GM12874 (cell line): ENCODE results near the gene ENPEP.

ENCODE experiments used
- TF ChIP-seq, protein P1 (sequence below): IDR thresholded peaks from 2 replicates; pipeline ENCODE4 v1.5.1; 2011; ENCODE audit warnings: low read depth, mild to moderate bottlenecking, control low read depth, low read length, moderate library complexity; ENCODE audit not compliant: insufficient read depth

The ENPEP gene, protein sequence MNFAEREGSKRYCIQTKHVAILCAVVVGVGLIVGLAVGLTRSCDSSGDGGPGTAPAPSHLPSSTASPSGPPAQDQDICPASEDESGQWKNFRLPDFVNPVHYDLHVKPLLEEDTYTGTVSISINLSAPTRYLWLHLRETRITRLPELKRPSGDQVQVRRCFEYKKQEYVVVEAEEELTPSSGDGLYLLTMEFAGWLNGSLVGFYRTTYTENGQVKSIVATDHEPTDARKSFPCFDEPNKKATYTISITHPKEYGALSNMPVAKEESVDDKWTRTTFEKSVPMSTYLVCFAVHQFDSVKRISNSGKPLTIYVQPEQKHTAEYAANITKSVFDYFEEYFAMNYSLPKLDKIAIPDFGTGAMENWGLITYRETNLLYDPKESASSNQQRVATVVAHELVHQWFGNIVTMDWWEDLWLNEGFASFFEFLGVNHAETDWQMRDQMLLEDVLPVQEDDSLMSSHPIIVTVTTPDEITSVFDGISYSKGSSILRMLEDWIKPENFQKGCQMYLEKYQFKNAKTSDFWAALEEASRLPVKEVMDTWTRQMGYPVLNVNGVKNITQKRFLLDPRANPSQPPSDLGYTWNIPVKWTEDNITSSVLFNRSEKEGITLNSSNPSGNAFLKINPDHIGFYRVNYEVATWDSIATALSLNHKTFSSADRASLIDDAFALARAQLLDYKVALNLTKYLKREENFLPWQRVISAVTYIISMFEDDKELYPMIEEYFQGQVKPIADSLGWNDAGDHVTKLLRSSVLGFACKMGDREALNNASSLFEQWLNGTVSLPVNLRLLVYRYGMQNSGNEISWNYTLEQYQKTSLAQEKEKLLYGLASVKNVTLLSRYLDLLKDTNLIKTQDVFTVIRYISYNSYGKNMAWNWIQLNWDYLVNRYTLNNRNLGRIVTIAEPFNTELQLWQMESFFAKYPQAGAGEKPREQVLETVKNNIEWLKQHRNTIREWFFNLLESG

DNA sequence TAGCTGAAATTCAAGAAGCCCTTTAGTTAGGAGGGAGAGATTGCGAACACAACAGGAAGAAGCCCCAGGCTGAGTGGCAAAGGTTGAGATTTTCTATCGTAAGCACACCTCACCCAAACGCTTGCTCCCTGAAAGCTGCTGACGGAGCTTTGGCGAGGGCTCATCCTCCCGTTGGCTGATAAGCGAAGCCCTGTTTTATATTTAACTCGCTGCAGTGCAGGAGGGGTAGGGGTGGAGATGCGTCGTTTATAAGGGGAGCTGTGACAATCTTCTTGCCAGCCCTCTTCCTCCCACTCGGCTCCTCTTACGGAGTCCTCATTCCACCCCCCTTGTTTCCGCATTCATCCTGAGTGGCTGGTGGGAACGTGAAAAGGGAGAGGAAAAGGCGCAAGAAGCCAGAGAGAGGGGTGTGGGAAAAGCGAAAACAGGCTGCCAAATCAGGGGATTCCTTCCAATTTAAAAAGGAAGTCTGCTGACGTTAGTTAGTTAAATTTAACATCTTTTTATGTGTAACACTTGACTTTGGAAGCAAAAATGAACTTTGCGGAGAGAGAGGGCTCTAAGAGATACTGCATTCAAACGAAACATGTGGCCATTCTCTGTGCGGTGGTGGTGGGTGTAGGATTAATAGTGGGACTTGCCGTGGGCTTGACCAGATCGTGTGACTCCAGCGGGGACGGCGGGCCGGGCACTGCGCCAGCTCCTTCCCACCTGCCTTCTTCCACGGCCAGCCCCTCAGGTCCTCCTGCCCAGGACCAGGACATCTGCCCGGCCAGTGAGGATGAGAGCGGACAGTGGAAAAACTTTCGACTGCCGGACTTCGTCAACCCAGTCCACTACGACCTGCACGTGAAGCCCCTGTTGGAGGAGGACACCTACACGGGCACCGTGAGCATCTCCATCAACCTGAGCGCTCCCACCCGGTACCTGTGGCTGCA, at the start of gene ENPEP:
ENPEP (plus strand) TSS at position 275 of the 938 bp plus-strand sequence; CDS start at position 535, 260 bp downstream.
- TF ChIP-seq, protein P1, sequence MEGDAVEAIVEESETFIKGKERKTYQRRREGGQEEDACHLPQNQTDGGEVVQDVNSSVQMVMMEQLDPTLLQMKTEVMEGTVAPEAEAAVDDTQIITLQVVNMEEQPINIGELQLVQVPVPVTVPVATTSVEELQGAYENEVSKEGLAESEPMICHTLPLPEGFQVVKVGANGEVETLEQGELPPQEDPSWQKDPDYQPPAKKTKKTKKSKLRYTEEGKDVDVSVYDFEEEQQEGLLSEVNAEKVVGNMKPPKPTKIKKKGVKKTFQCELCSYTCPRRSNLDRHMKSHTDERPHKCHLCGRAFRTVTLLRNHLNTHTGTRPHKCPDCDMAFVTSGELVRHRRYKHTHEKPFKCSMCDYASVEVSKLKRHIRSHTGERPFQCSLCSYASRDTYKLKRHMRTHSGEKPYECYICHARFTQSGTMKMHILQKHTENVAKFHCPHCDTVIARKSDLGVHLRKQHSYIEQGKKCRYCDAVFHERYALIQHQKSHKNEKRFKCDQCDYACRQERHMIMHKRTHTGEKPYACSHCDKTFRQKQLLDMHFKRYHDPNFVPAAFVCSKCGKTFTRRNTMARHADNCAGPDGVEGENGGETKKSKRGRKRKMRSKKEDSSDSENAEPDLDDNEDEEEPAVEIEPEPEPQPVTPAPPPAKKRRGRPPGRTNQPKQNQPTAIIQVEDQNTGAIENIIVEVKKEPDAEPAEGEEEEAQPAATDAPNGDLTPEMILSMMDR, result no peak

DNA sequence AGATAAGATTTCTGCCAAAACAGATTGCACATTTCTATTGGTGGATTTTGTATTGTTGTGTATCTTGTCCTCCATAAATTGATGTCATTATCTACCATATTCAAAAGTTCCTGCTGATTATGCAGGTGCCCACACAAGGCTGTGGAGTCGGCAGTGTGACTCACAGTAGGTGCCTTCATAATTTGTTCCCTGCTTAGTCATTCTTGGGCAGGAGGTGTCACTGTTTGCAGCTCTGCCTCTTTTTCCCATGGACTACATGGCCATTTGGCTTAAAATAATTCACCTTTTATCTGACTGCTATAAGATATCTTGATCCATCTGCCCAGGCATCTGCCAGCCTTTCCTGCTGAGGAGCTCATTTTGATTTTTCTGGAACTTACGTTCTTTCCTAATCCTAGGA, 33.6 kb upstream of the ENPEP start:
- TF ChIP-seq, protein P1, result no peak

DNA sequence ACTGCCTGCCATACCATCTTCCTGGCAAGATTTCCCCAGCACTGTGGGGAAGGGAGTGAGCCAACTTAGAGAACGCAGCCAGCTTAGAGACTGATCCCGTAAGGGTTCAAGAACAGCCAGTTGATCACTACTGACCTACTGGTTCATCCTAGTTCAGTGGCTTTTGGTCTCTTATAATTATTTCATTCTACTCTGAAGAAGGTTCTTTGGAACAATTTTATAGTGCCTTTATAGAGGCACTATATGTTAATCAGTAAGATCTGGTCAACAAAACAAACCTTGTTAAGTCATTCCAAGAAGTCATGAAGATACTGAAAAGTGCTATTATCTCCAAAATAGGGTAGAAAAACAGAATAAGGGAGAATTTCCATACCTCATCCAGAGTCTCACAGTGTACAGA, 33.2 kb upstream of the ENPEP start:
- TF ChIP-seq, protein P1, result no peak

DNA sequence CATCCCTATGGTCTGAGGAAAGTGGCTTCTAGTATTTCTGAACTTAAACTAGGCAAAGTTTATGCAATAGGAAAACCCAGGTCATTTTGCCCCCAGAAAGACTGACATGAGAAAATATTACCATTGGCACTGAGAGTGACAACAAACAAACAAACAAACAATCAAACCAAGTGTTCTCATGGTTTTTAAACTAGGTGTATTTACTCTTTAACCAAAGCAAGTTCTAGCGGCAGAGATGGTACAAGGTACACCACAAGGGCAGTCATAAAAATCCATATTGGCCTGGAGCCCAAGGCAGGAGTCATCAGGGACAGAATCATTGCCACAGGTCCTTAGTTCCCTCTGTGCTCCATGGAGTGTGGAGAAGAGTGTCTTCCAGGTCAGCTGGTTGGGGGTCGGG, 26.0 kb upstream of the ENPEP start:
- TF ChIP-seq, protein P1, result no peak

DNA sequence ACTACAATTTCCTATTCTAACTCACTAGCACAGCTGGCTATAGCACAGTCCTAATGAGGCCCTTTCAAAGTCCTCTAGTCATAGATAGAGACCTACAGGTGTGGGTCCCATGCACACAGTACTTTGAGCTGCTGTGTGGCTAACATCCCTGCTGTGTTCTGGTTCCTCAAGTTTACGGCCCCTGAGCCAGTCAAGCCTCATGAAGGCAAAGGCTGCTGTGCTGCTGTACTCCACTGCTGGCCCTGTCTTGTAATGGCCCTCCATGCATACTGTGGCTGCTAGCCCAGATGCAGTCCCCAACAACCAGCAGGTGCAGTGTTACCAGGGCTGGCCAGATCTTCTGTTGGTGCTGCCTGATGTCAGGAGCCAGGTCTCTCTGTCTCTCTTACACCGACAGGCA, 23.4 kb upstream of the ENPEP start:
- TF ChIP-seq, protein P1, result no peak

DNA sequence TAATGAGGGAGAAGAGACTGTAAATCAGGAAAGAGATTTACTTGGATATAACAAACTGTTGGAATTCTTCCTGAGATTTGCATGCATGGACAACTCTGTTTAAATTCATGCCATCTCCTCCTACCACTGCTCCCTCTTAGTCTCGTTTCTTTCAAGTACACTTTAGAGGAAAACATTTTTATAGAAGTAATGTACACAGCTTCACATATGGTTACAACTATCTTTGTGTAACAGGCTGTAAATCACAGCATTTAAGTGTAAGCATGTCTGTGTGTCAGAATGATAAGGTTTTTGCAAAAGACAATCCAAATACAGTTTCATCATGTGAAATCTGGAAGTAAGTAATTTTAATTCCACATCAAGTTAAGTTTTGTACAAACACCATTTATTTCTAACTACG, 21.5 kb upstream of the ENPEP start:
- TF ChIP-seq, protein P1, result no peak
